Lung (tissue), 12 donors: ENCODE data around the gene HIF3A. TPM values are rescaled to one million over a fixed set of nuclear protein-coding genes. Genes with fewer than 3 reads are reported as not detected.
A peak's percentile ranks its signal among the peaks of the same experiment; 100 is the strongest.

Experiments used
- ATAC-seq: fragments of 200-7000 bp; cut with Tn5 transposase; one replicate; pipeline ENCODE4 v1.9.1; 2020; ENCODE audit warnings: moderate number of reproducible peaks; ENCODE audit not compliant: insufficient read depth, low FRiP score
- DNase-seq, 3 donors: peaks; one replicate each; pipeline ENCODE4 v3.0.0-alpha.2; 2013 to 2017
- H3K27ac ChIP-seq, 2 donors: one replicate each; pipeline ENCODE4 v1.5.1; 2013; ENCODE audit warnings: mild to moderate bottlenecking in 2 of 2, moderate library complexity in 2 of 2, control low read depth in 1 of 2, inconsistent platforms in 1 of 2, low read depth in 1 of 2, low read length in 1 of 2
- H3K27me3 ChIP-seq, 3 donors: one replicate each; pipeline ENCODE4 v1.5.1; 2013; ENCODE audit warnings: low read length in 2 of 3; ENCODE audit not compliant: control insufficient read depth in 3 of 3, insufficient read depth in 3 of 3
- H3K36me3 ChIP-seq, 4 donors: one replicate each; pipeline ENCODE4 v1.5.1; 2013; ENCODE audit warnings: low read length in 4 of 4, mild to moderate bottlenecking in 1 of 4, moderate library complexity in 1 of 4; ENCODE audit not compliant: control insufficient read depth in 4 of 4, insufficient read depth in 4 of 4
- H3K4me1 ChIP-seq, 5 donors: one replicate each; pipeline ENCODE4 v1.5.1; 2013; ENCODE audit warnings: low read length in 5 of 5, mild to moderate bottlenecking in 2 of 5, moderate library complexity in 1 of 5; ENCODE audit not compliant: control insufficient read depth in 5 of 5, insufficient read depth in 5 of 5
- H3K4me3 ChIP-seq: one replicate; pipeline ENCODE4 v1.5.1; 2013; ENCODE audit warnings: mild to moderate bottlenecking, control low read depth, moderate library complexity
- H3K9ac ChIP-seq, 2 donors: one replicate each; pipeline ENCODE4 v1.5.1; 2013; ENCODE audit warnings: low read length in 2 of 2, control low read depth in 1 of 2; ENCODE audit not compliant: insufficient read depth in 1 of 2
- H3K9me3 ChIP-seq, 4 donors: one replicate each; pipeline ENCODE4 v1.5.1; 2013; ENCODE audit warnings: low read length in 3 of 4, mild to moderate bottlenecking in 1 of 4, moderate library complexity in 1 of 4; ENCODE audit not compliant: control insufficient read depth in 4 of 4, insufficient read depth in 3 of 4
- WGBS, 2 donors: extraction: QIAGEN DNeasy Blood & Tissue Kit; methylation state at CpG; one replicate each; pipeline ENCODE4 v1.1.7; 2013; 5-methylcytosine and 5-hydroxymethylcytosine counted together
- polyA plus RNA-seq, 2 donors: library from polyadenylated mRNA; stranded (reverse); fragments of 200-250 nt; gene quantifications; one replicate each; pipeline ENCODE4 v1.2.1, GENCODE V29; 2013
- total RNA-seq, 2 donors: library from RNA; depleted of rRNA in 1 of 2; stranded (reverse); fragments of >200 nt in 1 of 2; gene quantifications; one replicate each; pipeline ENCODE4 v1.2.1, GENCODE V29; 2014 to 2021
- TF ChIP-seq, protein P1 (sequence below): IDR thresholded peaks from 2 replicates; pipeline ENCODE4 v1.5.1; 2012; ENCODE audit warnings: mild to moderate bottlenecking; ENCODE audit errors: control extremely low read depth, extremely low read depth
- donor health status: control.
- donor health status: control.
- donor health status: Bipolar disorder and iron deficiency.
- donor health status: healthy.
- donor health status: DM: yes; HTN: yes; CAD: no.

The HIF3A gene
- total and polyA plus RNA-seq, 4 donors, result 24.1 to 315 (median 63.4) TPM

DNA sequence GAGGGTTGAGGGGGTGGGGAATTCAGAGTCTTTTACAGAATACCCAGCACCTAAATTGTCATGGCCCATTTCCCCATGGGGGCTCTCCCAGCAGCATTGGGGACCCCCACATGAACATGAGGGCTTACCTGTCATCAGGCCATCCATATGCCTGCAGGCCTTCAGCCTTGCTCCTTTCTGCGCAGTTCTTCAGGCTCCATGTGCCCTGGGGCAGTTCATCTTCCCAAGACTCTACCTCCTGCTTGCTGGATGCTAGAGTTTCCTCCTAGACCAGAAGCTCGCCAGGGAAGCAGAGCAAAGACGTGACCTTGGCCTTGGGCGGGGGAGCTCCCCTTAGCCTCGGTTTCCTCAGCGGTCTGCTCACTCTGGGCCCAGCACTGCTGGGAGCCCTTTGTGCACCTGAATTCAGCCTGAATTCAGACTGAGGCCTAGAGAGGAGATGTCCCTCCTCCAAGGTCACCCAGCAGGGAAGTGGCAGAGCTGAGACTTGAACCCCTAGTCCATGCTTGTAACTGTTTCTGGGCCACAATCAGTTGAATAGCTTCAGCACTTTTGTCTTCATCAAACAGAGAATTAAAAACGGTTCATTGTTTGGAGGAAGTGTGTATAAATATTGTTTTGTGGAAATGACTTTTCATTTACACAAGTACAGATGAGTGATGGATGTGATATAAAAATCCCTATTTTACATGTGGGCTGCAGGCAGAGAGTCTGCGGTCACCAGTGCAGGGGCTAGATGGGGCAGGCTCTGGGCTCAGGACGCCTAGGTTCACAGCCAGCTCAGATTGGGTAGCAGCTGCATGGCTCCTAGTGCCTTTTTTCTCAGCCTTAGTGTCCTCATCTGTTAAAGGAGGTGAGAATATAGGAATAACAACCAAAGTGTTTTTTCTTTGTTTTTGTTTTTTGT lies 59.6 kb downstream of the HIF3A start:
- H3K27me3 ChIP-seq, result no peaks in the 10 kb centered on the region
- no peak overlapping the region for H3K9ac ChIP-seq
- no peak for DNase-seq
- 85 to 91% methylated on average over 9 of the region's 9 CpGs for WGBS, 2 donors
- no peaks in the 10 kb centered on the region for H3K9me3 ChIP-seq
- TF ChIP-seq, protein P1, sequence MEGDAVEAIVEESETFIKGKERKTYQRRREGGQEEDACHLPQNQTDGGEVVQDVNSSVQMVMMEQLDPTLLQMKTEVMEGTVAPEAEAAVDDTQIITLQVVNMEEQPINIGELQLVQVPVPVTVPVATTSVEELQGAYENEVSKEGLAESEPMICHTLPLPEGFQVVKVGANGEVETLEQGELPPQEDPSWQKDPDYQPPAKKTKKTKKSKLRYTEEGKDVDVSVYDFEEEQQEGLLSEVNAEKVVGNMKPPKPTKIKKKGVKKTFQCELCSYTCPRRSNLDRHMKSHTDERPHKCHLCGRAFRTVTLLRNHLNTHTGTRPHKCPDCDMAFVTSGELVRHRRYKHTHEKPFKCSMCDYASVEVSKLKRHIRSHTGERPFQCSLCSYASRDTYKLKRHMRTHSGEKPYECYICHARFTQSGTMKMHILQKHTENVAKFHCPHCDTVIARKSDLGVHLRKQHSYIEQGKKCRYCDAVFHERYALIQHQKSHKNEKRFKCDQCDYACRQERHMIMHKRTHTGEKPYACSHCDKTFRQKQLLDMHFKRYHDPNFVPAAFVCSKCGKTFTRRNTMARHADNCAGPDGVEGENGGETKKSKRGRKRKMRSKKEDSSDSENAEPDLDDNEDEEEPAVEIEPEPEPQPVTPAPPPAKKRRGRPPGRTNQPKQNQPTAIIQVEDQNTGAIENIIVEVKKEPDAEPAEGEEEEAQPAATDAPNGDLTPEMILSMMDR, result no peak
- H3K36me3 ChIP-seq, result peaks cover 2 to 34% (median 19%) of the 10 kb centered on the region in 4 donors
- peaks cover 3 to 8% (median 5%) of the 10 kb centered on the region in 5 donors for H3K4me1 ChIP-seq
- H3K4me3 ChIP-seq, result no peak overlapping the region
- peak overlapping the region in 1 of 2 donors; percentile 34 for H3K27ac ChIP-seq
- ATAC-seq, result no peak

DNA sequence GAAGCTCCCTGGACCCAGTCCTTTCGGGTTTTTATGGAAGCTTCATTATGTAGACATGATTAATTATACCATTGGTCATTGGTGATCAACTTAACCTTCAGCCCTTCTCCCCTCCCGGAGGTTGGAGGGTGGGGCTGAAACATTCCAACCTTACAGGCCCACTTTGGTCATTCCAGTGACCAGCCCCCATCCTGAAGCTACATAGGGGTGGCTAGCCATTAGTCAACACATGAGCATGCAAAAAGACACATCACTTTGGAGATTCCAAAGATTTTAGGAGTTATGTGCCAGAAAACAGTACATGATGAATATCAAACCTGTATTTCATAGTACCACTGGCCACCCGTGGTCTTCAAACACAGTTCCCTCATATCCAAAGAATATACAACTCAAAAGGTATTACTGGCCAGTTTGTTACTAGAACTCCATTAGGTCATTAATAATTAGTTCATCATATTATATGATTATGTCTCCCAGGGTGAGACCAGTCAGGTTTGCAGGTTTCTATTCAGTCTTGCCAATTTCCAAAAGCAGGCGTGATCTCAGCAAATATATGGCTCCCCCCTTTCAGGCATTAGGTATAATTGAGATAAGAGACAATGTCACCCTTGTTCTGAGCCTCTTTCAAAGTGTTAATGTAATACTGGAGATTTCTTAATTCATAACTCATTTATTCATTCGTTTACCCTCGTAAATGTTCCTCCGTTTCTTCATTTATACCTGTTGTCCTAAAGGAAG lies 61.2 kb downstream of the HIF3A start:
- Histone ChIP-seq H3K9me3 (no peaks in the 10 kb centered on the region), H3K36me3 (peaks cover 2 to 34% (median 19%) of the 10 kb centered on the region in 4 donors), H3K27ac (peak overlapping the region in 1 of 2 donors; percentile 18), H3K27me3 (no peaks in the 10 kb centered on the region), H3K4me3 (no peak overlapping the region), H3K9ac (no peak overlapping the region), H3K4me1 (peaks cover 0 to 8% (median 0%) of the 10 kb centered on the region in 5 donors)
- TF ChIP-seq, protein P1, result no peak
- WGBS, 2 donors, result 86 to 89% methylated on average over 7 of the region's 7 CpGs
- DNase-seq, result no peak
- ATAC-seq, result no peak

DNA sequence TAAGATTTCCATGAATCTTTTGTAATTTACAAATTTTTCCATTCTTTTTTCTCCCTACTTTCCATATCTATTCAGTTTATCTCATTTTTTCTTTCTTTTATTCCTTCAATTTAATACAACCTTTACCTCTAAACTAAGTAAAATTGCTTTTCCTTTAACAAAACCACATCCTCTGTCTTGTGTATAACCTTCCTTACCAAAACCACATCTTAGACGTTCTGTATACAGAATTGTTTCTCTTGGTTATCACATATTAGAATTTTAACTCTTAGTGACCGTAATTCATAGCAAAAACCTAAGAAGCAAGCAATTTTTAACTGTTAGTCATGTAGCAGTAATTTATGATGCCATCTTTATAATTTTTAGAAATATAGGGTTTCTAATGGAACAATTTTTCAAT lies 65.1 kb downstream of the HIF3A start:
- WGBS, 2 donors, result 52 to 59% methylated on average over 2 of the region's 2 CpGs
- Histone ChIP-seq H3K4me1 (peaks cover 0 to 8% (median 0%) of the 10 kb centered on the region in 5 donors), H3K27me3 (no peaks in the 10 kb centered on the region), H3K9me3 (no peaks in the 10 kb centered on the region), H3K36me3 (peaks cover 0 to 14% (median 6%) of the 10 kb centered on the region in 4 donors), H3K9ac (no peak overlapping the region), H3K27ac (no peak overlapping the region), H3K4me3 (no peak overlapping the region)
- ATAC-seq (no peak), DNase-seq (no peak)
- TF ChIP-seq, protein P1, result no peak
